Midbrain (tissue), 1 donor: ENCODE data around the gene DAB2IP.

ENCODE experiments used
- DNase-seq: peaks from one replicate; lab custom pipeline; 2025; lab: John Stamatoyannopoulos, UW

Gene DAB2IP

DNA sequence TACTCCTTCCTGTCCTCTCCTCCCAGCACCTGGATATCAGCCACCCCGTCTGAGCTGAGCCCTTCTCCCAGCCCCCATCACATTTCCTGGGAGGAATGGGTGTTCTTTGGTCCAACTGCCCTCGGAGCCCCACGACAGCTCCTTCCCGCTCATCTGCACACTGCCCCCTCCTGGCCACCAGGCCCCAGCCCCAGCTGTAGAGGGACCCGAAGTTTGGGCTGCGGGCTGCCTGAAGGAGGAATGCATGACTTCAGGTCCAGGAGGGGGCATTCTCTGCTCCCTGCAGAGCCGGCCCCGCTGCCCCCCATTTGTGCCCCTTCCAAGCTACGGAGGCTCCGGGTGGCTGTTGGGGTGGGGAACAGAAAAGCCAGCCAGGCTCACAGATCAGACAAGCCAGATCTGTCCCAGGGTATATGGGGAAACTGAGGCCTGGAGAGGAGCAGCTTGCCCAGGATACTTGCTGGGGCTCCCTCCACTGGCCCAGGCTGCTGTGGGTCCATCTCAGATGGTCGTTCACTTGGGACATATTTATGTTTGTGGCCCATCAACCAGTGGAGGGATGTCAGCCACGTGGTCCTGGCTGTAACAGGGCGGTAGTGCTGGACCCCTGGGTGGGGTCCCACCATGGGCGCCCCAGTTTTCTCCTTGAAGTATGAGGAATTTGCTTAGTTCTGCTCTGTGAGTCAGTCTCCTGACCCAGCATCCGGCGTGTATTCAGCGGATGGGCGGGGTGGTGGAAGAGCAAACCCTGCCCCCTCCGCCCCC is 33.1 kb downstream of the DAB2IP start:
- DNase-seq: no peak

- no peak for DNase-seq
These were observed 33.8 kb downstream of the DAB2IP start for GRCh38 chr9:121685146-121685794.

GRCh38 chr9:121685795-121686377 is 34.5 kb downstream of the DAB2IP start:
- DNase-seq: no peak

DNA sequence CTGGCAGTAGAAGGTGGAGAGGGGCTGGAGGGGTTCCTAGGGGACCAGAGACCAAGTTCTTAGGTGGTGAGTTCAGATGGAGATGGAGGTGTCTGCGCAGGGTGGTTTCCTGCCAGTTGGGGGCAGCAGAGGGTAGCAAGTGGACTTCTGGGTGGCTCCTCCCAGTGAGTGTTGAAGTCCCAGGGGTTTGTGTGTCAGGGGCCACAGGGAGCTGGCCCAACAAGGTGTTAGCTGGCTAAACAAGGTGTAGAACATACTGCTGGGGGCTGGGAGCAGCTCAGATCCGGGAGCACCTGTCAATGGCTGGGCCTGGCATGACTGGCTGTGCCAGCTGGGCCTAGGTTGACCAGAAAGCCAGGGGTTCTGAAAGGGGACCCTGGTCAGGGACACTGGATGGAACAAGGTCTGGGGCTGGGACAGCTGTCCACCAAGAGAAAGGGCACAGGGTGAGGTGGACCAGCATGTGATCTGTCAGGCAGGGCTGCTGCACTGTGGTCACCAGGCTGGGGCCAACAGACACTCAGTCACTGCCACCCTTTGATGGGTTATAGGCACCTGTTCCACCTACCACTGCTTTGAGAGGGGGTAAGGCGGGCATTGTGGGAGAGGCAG is 35.6 kb downstream of the DAB2IP start:
- peak; percentile 76 for DNase-seq

DNA sequence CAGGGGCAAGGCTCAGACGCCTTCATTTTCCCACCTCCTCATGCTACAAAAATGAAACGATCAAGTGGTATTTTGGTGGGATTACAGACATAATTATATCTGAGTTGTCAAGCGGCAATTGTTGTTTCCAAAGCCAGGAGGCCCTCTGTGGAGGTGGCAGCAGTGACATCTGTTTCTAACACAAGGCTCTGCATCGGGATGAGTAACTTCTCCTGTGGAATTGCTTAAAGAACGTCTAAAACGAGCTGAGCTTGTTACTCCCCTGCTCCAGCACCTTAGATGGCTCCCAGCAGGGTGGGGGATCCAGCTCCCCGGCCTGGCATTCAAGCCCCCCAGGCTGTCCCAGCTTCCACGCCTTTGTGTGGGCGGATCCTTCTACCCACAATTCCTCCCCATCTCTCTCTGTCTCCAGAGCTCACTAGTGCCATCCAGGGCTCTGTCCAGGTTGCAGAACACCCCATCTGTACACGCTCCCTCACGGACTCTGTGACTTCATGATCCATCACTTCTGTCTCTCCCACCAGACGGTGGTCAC is 36.8 kb downstream of the DAB2IP start:
- DNase-seq: no peak

DNA sequence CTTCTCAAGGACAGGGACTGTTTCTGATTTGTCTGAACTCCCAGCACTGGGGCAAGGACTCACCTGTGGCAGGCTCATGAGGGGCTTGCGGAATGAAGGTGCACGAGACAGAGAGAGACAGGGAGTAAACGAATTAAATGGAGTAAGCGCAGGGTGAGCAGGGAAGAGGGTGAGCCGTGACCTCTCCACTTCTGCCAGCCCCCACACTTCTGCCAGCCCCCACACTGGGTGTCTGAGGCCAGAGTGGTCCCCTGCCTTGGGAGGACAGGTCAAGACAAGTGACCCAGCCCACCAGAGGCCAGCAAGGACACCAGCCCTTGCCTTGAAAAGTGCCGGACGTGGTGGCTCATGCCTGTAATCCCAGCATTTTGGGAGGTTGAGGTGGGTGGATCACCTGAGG is 37.2 kb downstream of the DAB2IP start:
- DNase-seq: no peak

- no peak for DNase-seq
These were observed 38.2 kb downstream of the DAB2IP start for GRCh38 chr9:121689461-121690157.

DNA sequence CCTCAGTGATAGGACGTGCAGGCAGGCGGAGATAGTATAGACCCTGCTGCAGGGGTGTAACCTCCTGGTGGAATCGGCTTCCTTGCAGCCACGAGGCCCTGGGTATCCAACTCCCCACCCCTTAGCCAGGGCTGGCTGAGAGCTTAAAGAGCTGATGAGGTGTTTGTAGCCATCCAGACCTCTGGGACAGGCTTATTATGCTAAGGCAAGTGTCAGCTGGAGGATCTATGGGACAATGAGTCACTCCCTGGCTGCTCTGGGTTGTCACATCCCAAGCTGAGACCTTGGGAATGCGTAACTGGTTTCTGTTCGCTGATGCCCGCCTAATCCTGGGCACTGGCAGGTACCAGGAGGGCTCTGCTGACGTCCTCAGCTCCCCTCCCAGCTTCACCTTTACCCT is 38.9 kb downstream of the DAB2IP start:
- no peak for DNase-seq

DNA sequence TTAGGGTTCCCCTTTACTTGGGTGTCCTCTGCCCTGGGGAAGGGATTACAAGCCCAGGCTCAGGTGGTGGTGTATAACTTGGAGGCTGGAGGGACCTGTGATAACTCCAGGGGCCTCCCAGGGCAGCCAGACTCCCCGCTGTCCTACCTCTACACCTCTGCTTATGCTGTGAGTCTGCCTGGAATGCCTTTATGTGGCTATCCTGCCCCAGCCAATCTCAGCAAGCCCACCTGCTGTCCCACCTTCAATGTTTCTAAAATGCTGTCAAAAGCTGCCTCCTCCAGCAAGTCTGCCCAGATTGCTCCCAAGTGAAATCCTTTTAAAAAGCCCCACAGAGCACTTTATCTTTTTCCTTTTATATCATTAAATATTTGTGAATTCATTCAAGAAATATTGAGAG is 39.3 kb downstream of the DAB2IP start:
- no peak for DNase-seq

- no peak for DNase-seq
These were observed 40.5 kb downstream of the DAB2IP start for GRCh38 chr9:121691890-121692289.

- no peak for DNase-seq
These were observed 41.4 kb downstream of the DAB2IP start for GRCh38 chr9:121692606-121693387.

- DNase-seq: no peak
These were observed 41.9 kb downstream of the DAB2IP start for GRCh38 chr9:121693388-121693670.

- DNase-seq: no peak
These were observed 42.6 kb downstream of the DAB2IP start for GRCh38 chr9:121694001-121694400.

DNA sequence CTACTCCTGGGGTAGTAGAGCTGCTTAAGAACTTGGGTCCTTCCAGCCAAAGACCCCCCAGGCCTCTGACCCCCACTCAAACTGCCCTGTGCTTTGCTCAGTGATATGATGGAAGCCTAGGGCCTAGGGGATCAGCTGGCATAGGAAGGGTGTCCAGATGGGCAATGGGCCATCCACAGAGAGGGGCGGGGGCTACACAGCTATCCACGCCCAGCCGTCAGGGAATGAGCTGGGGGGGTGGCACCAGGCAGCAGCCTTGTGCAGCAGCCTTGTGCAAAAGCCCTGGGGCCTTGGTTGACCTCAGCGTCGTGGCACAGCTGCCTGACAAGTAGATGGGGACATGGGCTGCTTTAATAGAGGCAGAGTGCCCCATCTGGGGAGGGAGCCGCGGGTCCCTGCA is 43.2 kb downstream of the DAB2IP start:
- no peak for DNase-seq

- no peak for DNase-seq
These were observed 45.5 kb downstream of the DAB2IP start for GRCh38 chr9:121696930-121697329.

- no peak for DNase-seq
These were observed 47.5 kb downstream of the DAB2IP start for GRCh38 chr9:121698627-121699570.

DNA sequence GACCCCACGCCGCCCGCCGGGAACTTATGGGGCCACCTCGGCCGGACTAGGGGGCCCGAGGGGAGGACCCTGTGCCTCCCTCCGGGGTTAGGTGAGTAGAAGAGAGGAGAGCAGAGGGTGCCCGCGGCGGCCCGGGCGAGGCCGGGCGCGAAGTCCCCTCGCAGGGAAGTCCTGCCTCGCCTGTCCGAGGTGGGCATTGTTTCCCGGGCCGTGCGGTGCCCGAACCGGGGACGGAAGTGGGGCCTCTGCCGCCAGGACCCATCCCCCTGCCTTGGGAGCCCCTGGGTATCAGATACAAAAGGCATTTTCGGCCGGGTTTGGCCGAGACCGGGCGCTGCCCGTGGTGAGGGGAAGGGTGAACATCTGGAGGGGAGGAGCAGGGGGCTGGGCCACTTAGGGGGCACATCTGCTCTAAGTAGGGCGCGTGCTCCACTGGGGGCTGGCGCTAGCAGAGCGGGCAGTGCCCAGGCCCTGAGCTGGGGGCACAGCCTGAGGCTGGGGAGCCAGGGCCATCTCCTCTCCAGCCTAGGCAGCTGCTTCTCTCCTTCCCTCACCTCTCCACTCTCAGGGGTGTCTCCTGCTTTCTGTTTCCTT is 48.2 kb downstream of the DAB2IP start:
- DNase-seq: no peak

- peak; percentile 28 for DNase-seq
These were observed 48.9 kb downstream of the DAB2IP start for GRCh38 chr9:121700165-121700831.

GRCh38 chr9:121700832-121701419 is 49.5 kb downstream of the DAB2IP start:
- DNase-seq: no peak
